Esophagus squamous epithelium (tissue), 5 donors: ENCODE results near the gene FAM151B. TPM values are rescaled to one million over a fixed set of nuclear protein-coding genes. Genes with fewer than 3 reads are reported as not detected.

Experiments used
- DNase-seq: peaks from one replicate; lab custom pipeline; 2025; lab: John Stamatoyannopoulos, UW
- H3K27ac ChIP-seq, 4 donors: fragments of 200-600 bp; sonication (generic); one replicate each; pipeline ENCODE4 v1.5.1; 2016 to 2019; ENCODE audit warnings: mild to moderate bottlenecking in 1 of 4
- H3K27me3 ChIP-seq, 4 donors: fragments of 200-600 bp; sonication (generic); 1 replicate in 3 of 4; 2 replicates in 1 of 4; pipeline versions ENCODE4 v1.5.1 to v1.6.0; 2017 to 2021; ENCODE audit warnings: antibody characterized with exemption in 1 of 4
- H3K36me3 ChIP-seq, 3 donors: fragments of 200-600 bp; sonication (generic); one replicate each; pipeline ENCODE4 v1.5.1; 2016 to 2019
- H3K4me1 ChIP-seq, 3 donors: fragments of 200-600 bp; sonication (generic); one replicate each; pipeline ENCODE4 v1.5.1; 2017 to 2019
- H3K4me3 ChIP-seq, 4 donors: fragments of 200-600 bp; sonication (generic); 1 replicate in 3 of 4; 2 replicates in 1 of 4; pipeline ENCODE4 v1.5.1; 2016 to 2019; ENCODE audit warnings: mild to moderate bottlenecking in 2 of 4, moderate library complexity in 1 of 4
- H3K9me3 ChIP-seq, 3 donors: fragments of 200-600 bp; sonication (generic); one replicate each; pipeline ENCODE4 v1.5.1; 2016 to 2019
- CTCF ChIP-seq, 6 experiments: fragments of 450-650 bp in 4 of 6; fragments of 200-600 bp in 2 of 6; sonication (generic) in 2 of 6; IDR thresholded peaks; one replicate each; pipeline ENCODE4 v1.5.1; 2016 to 2019; ENCODE audit warnings: antibody characterized with exemption in 6 of 6, mild to moderate bottlenecking in 4 of 6, moderate library complexity in 4 of 6
- POLR2A ChIP-seq, 4 donors: fragments of 450-650 bp; IDR thresholded peaks; one replicate each; pipeline ENCODE4 v1.6.1; 2017; ENCODE audit warnings: antibody characterized with exemption in 4 of 4, mild to moderate bottlenecking in 4 of 4, moderate library complexity in 3 of 4
- WGBS, 2 donors: methylation state at CpG; one replicate each; pipeline ENCODE4 v1.1.5; 2018; 5-methylcytosine and 5-hydroxymethylcytosine counted together
- intact Hi-C: fragments of 100-400 bp; cut with DNase I; formaldehyde crosslinking; loops from one replicate; pipeline ENCODE4 v1.15.0; 2022
- total RNA-seq, 4 donors: library from RNA; depleted of rRNA; stranded (reverse); fragments of >200 nt; gene quantifications; one replicate each; pipeline ENCODE4 v1.1.0, GENCODE V29; 2016
- donor health status: DM: yes; HTN: yes; CAD: no.

The FAM151B gene
- total RNA-seq, 4 donors from 2014 or later: 0.38 to 3.6 (median 0.84) TPM

- H3K9me3 ChIP-seq: no peaks in the 10 kb centered on the region
- 91 to 93% methylated on average over 6 of the region's 6 CpGs for WGBS, 2 donors
- intact Hi-C loops: no loop called here
- DNase-seq: no peak
- H3K27me3 ChIP-seq: no peaks in the 10 kb centered on the region
- H3K36me3 ChIP-seq: no peaks in the 10 kb centered on the region
- H3K4me3 ChIP-seq: no peak overlapping the region
- no peaks in the 10 kb centered on the region for H3K4me1 ChIP-seq
- TF ChIP-seq CTCF (IDR thresholded peaks at IDR 0.05) (no peak), POLR2A (IDR thresholded peaks at IDR 0.05) (no peak)
- H3K27ac ChIP-seq: no peak overlapping the region
These were observed 20.9 kb downstream of the FAM151B start for GRCh38 chr5:80508844-80509243.

- Histone ChIP-seq H3K4me3 (no peak overlapping the region), H3K27me3 (no peaks in the 10 kb centered on the region), H3K9me3 (no peaks in the 10 kb centered on the region), H3K36me3 (no peaks in the 10 kb centered on the region), H3K4me1 (no peaks in the 10 kb centered on the region), H3K27ac (no peak overlapping the region)
- WGBS, 2 donors: 86 to 88% methylated on average over 4 of the region's 4 CpGs
- intact Hi-C loops: no loop called here
- no peak for TF ChIP-seq CTCF (IDR thresholded peaks at IDR 0.05)
- TF ChIP-seq POLR2A (IDR thresholded peaks at IDR 0.05): no peak
- DNase-seq: no peak
These were observed 21.5 kb downstream of the FAM151B start for GRCh38 chr5:80509362-80509761.

GRCh38 chr5:80516826-80517225, 28.9 kb downstream of the FAM151B start:
- H3K27me3 ChIP-seq: no peaks in the 10 kb centered on the region
- TF ChIP-seq POLR2A (IDR thresholded peaks at IDR 0.05): no peak
- TF ChIP-seq CTCF (IDR thresholded peaks at IDR 0.05): no peak
- intact Hi-C loops: no loop called here
- H3K9me3 ChIP-seq: no peaks in the 10 kb centered on the region
- H3K36me3 ChIP-seq: no peaks in the 10 kb centered on the region
- 48 to 57% methylated on average over 4 of the region's 4 CpGs for WGBS, 2 donors
- no peaks in the 10 kb centered on the region for H3K4me1 ChIP-seq
- no peak overlapping the region for H3K4me3 ChIP-seq
- DNase-seq: no peak
- H3K27ac ChIP-seq: no peak overlapping the region

GRCh38 chr5:80540691-80541090, 52.8 kb downstream of the FAM151B start:
- intact Hi-C loops: no loop called here
- Histone ChIP-seq H3K27me3 (no peaks in the 10 kb centered on the region), H3K4me1 (no peaks in the 10 kb centered on the region), H3K27ac (no peak overlapping the region), H3K9me3 (peaks cover 0 to 4% (median 0%) of the 10 kb centered on the region in 3 donors), H3K36me3 (no peaks in the 10 kb centered on the region), H3K4me3 (no peak overlapping the region)
- no peak for DNase-seq
- no peak for TF ChIP-seq CTCF (IDR thresholded peaks at IDR 0.05)
- TF ChIP-seq POLR2A (IDR thresholded peaks at IDR 0.05): no peak
- WGBS, 2 donors: 87 to 93% methylated on average over 1 of the region's 1 CpG

- 61 to 66% methylated on average over 3 of the region's 3 CpGs for WGBS, 2 donors
- DNase-seq: no peak
- intact Hi-C loops: no loop called here
- Histone ChIP-seq H3K27ac (no peak overlapping the region), H3K4me1 (no peaks in the 10 kb centered on the region), H3K9me3 (no peaks in the 10 kb centered on the region), H3K36me3 (no peaks in the 10 kb centered on the region), H3K4me3 (no peak overlapping the region), H3K27me3 (no peaks in the 10 kb centered on the region)
- no peak for TF ChIP-seq POLR2A (IDR thresholded peaks at IDR 0.05)
- no peak for TF ChIP-seq CTCF (IDR thresholded peaks at IDR 0.05)
These were observed 53.5 kb downstream of the FAM151B start for GRCh38 chr5:80541392-80541791.
